AG09319 (cell line): ENCODE data around the gene ZNF43.
"Not testable (repeated sequence)": the region's sequence is repeated elsewhere in the genome, so short reads cannot be mapped to it uniquely, and the experiment has no call there.

ENCODE experiments used
- DNase-seq: peaks from one replicate; pipeline ENCODE4 v3.0.0-alpha.2; 2010; ENCODE audit warnings: low read depth; ENCODE audit errors: extremely low read depth
- TF ChIP-seq, protein P1 (sequence below): IDR thresholded peaks from 2 replicates; pipeline ENCODE4 v1.5.1; 2011; ENCODE audit warnings: low read depth, mild to moderate bottlenecking, inconsistent platforms, low read length, moderate library complexity

ZNF43 gene

GRCh38 chr19:21786936-21787335, 49.0 kb downstream of the ZNF43 start:
- DNase-seq, result no peak
- TF ChIP-seq, protein P1, sequence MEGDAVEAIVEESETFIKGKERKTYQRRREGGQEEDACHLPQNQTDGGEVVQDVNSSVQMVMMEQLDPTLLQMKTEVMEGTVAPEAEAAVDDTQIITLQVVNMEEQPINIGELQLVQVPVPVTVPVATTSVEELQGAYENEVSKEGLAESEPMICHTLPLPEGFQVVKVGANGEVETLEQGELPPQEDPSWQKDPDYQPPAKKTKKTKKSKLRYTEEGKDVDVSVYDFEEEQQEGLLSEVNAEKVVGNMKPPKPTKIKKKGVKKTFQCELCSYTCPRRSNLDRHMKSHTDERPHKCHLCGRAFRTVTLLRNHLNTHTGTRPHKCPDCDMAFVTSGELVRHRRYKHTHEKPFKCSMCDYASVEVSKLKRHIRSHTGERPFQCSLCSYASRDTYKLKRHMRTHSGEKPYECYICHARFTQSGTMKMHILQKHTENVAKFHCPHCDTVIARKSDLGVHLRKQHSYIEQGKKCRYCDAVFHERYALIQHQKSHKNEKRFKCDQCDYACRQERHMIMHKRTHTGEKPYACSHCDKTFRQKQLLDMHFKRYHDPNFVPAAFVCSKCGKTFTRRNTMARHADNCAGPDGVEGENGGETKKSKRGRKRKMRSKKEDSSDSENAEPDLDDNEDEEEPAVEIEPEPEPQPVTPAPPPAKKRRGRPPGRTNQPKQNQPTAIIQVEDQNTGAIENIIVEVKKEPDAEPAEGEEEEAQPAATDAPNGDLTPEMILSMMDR, result no peak

DNA sequence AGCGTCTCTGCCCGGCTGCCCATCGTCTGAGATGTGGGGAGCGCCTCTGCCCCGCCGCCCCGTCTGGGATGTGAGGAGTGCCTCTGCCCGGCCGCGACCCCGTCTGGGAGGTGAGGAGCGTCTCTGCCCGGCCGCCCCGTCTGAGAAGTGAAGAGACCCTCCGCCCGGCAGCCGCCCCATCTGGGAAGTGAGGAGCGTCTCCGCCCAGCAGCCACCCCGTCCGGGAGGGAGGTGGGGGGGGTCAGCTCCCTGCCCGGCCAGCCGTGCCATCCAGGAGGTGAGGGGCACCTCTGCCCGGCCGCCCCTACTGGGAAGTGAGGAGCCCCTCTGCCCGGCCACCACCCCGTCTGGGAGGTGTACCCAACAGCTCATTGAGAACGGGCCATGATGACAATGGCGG, 60.2 kb downstream of the ZNF43 start:
- not testable (repeated sequence) for DNase-seq

GRCh38 chr19:21767065-21767800, 68.7 kb downstream of the ZNF43 start, which contains the start of gene ZNF100:
Gene ZNF100 (minus strand): TSS chr19:21767579. CDS start chr19:21767429, 150 bp downstream.
- DNase-seq, result peak; percentile 76
- TF ChIP-seq, protein P1, result no peak

DNA sequence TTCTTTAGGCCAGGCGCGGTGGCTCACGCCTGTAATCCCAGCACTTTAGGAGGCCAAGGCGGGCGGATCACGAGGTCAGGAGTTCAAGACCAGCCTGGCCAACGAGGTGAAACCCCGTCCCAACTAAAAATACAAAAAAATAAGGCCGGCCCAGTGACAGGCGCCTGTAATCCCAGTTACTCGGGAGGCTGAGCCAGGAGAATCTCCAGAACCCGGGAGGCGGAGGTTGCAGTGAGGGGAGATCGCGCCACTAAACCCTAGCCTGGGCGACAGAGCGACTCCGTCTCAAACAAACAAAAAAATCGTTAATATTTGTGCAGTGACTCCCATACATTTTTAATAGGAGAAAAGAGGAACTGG, 69.3 kb downstream of the ZNF43 start:
- not testable (repeated sequence) for DNase-seq

- no peak for DNase-seq
- TF ChIP-seq, protein P1, result no peak
These were observed 70.8 kb downstream of the ZNF43 start for GRCh38 chr19:21765151-21765550.

DNA sequence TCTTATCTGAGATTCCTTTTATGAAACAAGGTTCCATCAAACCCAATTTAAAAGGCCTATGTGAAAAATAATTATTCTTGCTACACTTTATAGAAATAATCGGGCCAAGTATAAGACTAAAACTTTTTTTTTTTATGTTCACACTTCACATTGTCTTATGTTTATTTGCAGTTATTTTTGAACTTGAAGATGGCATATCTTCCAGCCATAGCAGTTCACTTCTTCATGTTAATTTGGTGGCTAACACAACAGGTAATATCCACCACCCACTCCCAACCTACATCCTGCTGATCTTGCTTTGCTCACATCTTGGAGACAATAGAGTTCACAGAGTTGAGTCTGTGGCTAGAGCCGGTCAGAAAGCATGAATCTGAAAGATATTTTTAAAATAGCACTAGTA, 74.4 kb downstream of the ZNF43 start:
- DNase-seq, result not testable (repeated sequence)

DNA sequence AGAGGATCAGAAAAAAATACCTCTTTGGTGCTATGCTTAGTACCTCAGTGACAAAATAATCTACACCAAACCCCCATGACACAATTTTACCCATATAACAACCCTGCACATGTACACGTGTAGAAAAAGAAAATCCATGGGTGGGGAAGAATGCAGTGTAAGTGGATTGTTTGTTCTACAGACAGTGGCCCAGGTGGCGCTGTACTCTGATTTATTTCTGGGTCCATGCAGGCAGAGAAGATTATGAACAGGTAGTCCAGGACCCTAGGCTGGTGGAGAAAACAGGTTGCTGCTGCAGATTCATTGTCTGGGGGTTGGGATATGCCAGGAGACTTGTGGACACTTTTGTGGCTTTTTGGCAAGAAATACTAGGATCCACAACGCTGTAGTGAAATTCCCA, 77.7 kb downstream of the ZNF43 start:
- DNase-seq, result no peak
- TF ChIP-seq, protein P1, result no peak

DNA sequence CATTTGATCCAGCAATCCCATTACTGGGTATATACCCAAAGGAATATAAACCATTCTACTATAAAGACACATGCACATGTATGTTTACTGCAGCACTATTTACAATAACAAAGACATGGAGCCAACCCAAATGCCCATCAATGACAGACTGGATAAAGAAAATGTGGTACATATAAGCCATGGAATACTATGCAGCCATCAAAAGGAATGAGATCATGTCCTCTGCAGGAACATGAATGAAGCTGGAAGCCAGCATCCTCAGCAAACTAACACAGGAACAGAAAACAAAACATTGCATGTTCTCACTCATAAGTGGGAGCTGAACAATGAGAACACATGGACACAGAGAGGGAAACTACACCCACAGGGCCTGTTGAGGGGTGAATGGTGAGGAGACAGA, 80.4 kb downstream of the ZNF43 start:
- DNase-seq, result not testable (repeated sequence)
